ENCODE data around the gene FCAMR. TPM values are rescaled to one million over a fixed set of nuclear protein-coding genes. Genes with fewer than 3 reads are reported as not detected.

Gene FCAMR
- total and polyA plus RNA-seq, 2 donors (not counting 3 experiments of a cell fraction or from before 2014, with no cell fraction given): not detected

DNA sequence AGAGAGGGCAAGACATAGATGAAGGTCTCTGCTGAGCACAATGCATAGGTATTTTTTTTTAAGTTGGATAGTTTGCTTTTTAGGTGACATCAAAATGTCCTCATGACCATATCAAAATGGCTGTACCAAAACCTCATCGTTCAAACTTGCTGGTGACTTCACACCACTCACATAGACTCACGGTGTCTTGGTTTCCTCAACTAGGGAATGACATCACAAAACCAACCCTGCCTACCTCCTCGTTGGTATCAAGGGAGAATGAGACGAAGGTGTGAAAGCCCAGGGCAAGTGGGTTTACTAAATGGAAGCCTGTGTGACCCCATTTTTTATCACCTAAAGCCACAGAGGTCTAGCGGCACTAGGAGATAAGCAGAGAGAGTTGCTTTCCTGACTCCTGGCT, 25.6 kb downstream of the FCAMR start:
- TF ChIP-seq JUN (IDR thresholded peaks at IDR 0.05; ENCODE audit: borderline replicate concordance, insufficient read depth, insufficient read length, low read depth) (no peak), EZH2 (IDR thresholded peaks at IDR 0.05; ENCODE audit: borderline replicate concordance, low read depth, low read length, severe bottlenecking) (no peak), FOS (IDR thresholded peaks at IDR 0.05; ENCODE audit: borderline replicate concordance, insufficient read depth, low read length) (no peak), POLR2A (IDR thresholded peaks at IDR 0.05; ENCODE audit: low read depth, low read length) (no peak), POLR2AphosphoS5 (IDR thresholded peaks at IDR 0.05; ENCODE audit: insufficient read depth, low read depth, low read length) (no peak), GATA2 (IDR thresholded peaks at IDR 0.05; ENCODE audit: insufficient read depth, insufficient read length, low read depth, low read length) (no peak), MYC (IDR thresholded peaks at IDR 0.05; ENCODE audit: low read depth, low read length) (no peak)
- TF ChIP-seq, protein P1, sequence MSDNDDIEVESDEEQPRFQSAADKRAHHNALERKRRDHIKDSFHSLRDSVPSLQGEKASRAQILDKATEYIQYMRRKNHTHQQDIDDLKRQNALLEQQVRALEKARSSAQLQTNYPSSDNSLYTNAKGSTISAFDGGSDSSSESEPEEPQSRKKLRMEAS (IDR thresholded peaks at IDR 0.05; ENCODE audit: insufficient read depth, insufficient read length): no peak
- TF ChIP-seq, protein P2, sequence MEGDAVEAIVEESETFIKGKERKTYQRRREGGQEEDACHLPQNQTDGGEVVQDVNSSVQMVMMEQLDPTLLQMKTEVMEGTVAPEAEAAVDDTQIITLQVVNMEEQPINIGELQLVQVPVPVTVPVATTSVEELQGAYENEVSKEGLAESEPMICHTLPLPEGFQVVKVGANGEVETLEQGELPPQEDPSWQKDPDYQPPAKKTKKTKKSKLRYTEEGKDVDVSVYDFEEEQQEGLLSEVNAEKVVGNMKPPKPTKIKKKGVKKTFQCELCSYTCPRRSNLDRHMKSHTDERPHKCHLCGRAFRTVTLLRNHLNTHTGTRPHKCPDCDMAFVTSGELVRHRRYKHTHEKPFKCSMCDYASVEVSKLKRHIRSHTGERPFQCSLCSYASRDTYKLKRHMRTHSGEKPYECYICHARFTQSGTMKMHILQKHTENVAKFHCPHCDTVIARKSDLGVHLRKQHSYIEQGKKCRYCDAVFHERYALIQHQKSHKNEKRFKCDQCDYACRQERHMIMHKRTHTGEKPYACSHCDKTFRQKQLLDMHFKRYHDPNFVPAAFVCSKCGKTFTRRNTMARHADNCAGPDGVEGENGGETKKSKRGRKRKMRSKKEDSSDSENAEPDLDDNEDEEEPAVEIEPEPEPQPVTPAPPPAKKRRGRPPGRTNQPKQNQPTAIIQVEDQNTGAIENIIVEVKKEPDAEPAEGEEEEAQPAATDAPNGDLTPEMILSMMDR (IDR thresholded peaks at IDR 0.05; ENCODE audit: extremely low read depth in 1 of 2, insufficient read depth in 1 of 2, low read depth in 1 of 2, low read length in 2 of 2): no peak
- Histone ChIP-seq H3K36me3 (ENCODE audit: control insufficient read depth in 2 of 2, extremely low read depth in 1 of 2, insufficient read depth in 2 of 2, low read length in 2 of 2) (no peaks in the 10 kb centered on the region), H3K4me1 (ENCODE audit: control insufficient read depth, extremely low read depth, insufficient read depth, low read length) (no peaks in the 10 kb centered on the region), H4K20me1 (replicated peaks; ENCODE audit: control insufficient read depth, extremely low read depth, insufficient read depth, low read length) (no peaks in the 10 kb centered on the region), H2AFZ (ENCODE audit: low read depth, low read length) (no peak overlapping the region), H3K4me3 (replicated peaks in 1 of 3; ENCODE audit: insufficient read depth in 1 of 3, low read depth in 1 of 3, low read length in 3 of 3) (no peak overlapping the region), H3K27ac (ENCODE audit: insufficient read depth, low read depth, low read length) (no peak overlapping the region), H3K27me3 (ENCODE audit: control insufficient read depth in 2 of 2, insufficient read depth in 2 of 2, low read length in 2 of 2) (no peaks in the 10 kb centered on the region), H3K9me3 (replicated peaks; ENCODE audit: control insufficient read depth, insufficient read depth, low read length) (no peaks in the 10 kb centered on the region), H3K9me1 (replicated peaks; ENCODE audit: control insufficient read depth, extremely low read depth, insufficient read depth, low read length) (no peaks in the 10 kb centered on the region), H3K79me2 (ENCODE audit: control insufficient read depth, insufficient read depth, low read length) (no peaks in the 10 kb centered on the region), H3K4me2 (ENCODE audit: insufficient read depth, low read length) (no peak overlapping the region), H3K9ac (replicated peaks; ENCODE audit: extremely low read depth, insufficient read depth, low read length) (no peak overlapping the region)
- no peak for DNase-seq (ENCODE audit: low read depth, low spot score)
- ChIA-PET POLR2A (no interaction called here), CTCF (interaction anchor here (1.9 kb wide), 1 partner anchor 32 kb away, joined by 6 read pairs; no protein-coding TSS in a partner anchor)
- no peak for FAIRE-seq
- dilution Hi-C loops (cut with MboI; ENCODE audit: extremely low pct_ligation_motif_present, low sequenced_read_pairs): no loop called here
- no TSS peak for BruUV-seq (replicated peaks)
- intact Hi-C loops (cut with micrococcal nuclease): no loop called here

All from endothelial cell of umbilical vein (primary cell).